Stomach (tissue), 4 donors: Measurements from ENCODE around the gene CHCHD6.

Experiments
- POLR2A ChIP-seq, 4 donors: fragments of 450-650 bp; IDR thresholded peaks; one replicate each; pipeline ENCODE4 v1.6.1; 2016; ENCODE audit warnings: antibody characterized with exemption in 4 of 4, control low read depth in 2 of 4, mild to moderate bottlenecking in 1 of 4, moderate library complexity in 1 of 4
- POLR2AphosphoS5 ChIP-seq, 3 donors: sonication (generic); formaldehyde crosslinking; IDR thresholded peaks; one replicate each; pipeline ENCODE4 v1.6.1; 2016; ENCODE audit warnings: antibody characterized with exemption in 3 of 3
- TF ChIP-seq, protein P1 (sequence below), 7 experiments: fragments of 450-650 bp in 4 of 7; fragments of 200-600 bp in 3 of 7; sonication (generic) in 3 of 7; IDR thresholded peaks; one replicate each; pipeline ENCODE4 v1.5.1; 2016 to 2019; ENCODE audit warnings: antibody characterized with exemption in 7 of 7, control low read depth in 2 of 7, mild to moderate bottlenecking in 1 of 7

DNA sequence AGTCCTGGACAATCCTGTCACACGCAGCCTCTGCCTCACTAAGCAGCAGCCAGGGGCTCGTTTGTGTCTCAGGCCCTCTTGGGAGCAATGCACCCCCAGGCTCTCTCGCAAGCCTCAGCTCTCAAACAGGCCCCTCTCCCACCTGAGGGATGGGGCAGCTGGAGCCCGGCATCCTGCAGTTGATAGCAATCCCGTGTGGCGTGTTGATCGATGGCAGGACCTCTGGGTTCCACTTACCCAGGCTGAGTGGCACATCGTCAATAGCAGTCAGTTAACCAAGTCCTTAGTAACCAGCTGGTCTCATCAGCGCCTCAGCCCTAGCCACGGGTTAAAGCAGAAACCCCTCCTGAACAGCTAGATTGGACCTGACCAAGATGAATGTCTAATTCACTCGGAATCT, 242.4 kb downstream of the CHCHD6 start:
- TF ChIP-seq POLR2A (IDR thresholded peaks at IDR 0.05) = no peak
- TF ChIP-seq, protein P1, sequence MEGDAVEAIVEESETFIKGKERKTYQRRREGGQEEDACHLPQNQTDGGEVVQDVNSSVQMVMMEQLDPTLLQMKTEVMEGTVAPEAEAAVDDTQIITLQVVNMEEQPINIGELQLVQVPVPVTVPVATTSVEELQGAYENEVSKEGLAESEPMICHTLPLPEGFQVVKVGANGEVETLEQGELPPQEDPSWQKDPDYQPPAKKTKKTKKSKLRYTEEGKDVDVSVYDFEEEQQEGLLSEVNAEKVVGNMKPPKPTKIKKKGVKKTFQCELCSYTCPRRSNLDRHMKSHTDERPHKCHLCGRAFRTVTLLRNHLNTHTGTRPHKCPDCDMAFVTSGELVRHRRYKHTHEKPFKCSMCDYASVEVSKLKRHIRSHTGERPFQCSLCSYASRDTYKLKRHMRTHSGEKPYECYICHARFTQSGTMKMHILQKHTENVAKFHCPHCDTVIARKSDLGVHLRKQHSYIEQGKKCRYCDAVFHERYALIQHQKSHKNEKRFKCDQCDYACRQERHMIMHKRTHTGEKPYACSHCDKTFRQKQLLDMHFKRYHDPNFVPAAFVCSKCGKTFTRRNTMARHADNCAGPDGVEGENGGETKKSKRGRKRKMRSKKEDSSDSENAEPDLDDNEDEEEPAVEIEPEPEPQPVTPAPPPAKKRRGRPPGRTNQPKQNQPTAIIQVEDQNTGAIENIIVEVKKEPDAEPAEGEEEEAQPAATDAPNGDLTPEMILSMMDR (IDR thresholded peaks at IDR 0.05) = no peak
- TF ChIP-seq POLR2AphosphoS5 (IDR thresholded peaks at IDR 0.05) = no peak
